Suprapubic skin (tissue), 4 donors: Measurements from ENCODE around the gene PLXNB2. TPM values are rescaled to one million over a fixed set of nuclear protein-coding genes. Genes with fewer than 3 reads are reported as not detected.

Source experiments
- DNase-seq, 2 donors: peaks; one replicate each; pipeline ENCODE4 v3.0.0-alpha.2; 2019; ENCODE audit warnings: low spot score in 2 of 2
- H3K27ac ChIP-seq: fragments of 200-600 bp; sonication (generic); one replicate; pipeline ENCODE4 v1.5.1; 2019
- H3K27me3 ChIP-seq: fragments of 200-600 bp; sonication (generic); one replicate; pipeline ENCODE4 v1.5.1; 2019
- H3K36me3 ChIP-seq: fragments of 200-600 bp; sonication (generic); one replicate; pipeline ENCODE4 v1.5.1; 2019
- H3K4me1 ChIP-seq: fragments of 200-600 bp; sonication (generic); one replicate; pipeline ENCODE4 v1.5.1; 2019
- H3K4me3 ChIP-seq: fragments of 200-600 bp; sonication (generic); one replicate; pipeline ENCODE4 v1.5.1; 2019; ENCODE audit warnings: mild to moderate bottlenecking
- H3K9me3 ChIP-seq: fragments of 200-600 bp; sonication (generic); one replicate; pipeline ENCODE4 v1.5.1; 2019
- EP300 ChIP-seq: sonication (generic); formaldehyde crosslinking; IDR thresholded peaks from one replicate; pipeline ENCODE4 v1.6.1; 2017; ENCODE audit warnings: antibody characterized with exemption
- POLR2A ChIP-seq, 2 donors: fragments of 450-650 bp; IDR thresholded peaks; one replicate each; pipeline ENCODE4 v1.6.1; 2017; ENCODE audit warnings: antibody characterized with exemption in 2 of 2, mild to moderate bottlenecking in 2 of 2, moderate library complexity in 2 of 2
- POLR2AphosphoS5 ChIP-seq, 3 donors: sonication (generic); formaldehyde crosslinking; IDR thresholded peaks; one replicate each; pipeline ENCODE4 v1.6.1; 2017; ENCODE audit warnings: antibody characterized with exemption in 3 of 3
- WGBS: methylation state at CpG from one replicate; pipeline ENCODE4 v1.1.5; 2018; 5-methylcytosine and 5-hydroxymethylcytosine counted together
- total RNA-seq, 4 donors: library from RNA; depleted of rRNA; stranded (reverse); fragments of >200 nt; gene quantifications; one replicate each; pipeline ENCODE4 v1.1.0, GENCODE V29; 2016
- TF ChIP-seq, protein P1 (sequence below), 2 donors: fragments of 200-600 bp in 1 of 2; fragments of 450-650 bp in 1 of 2; sonication (generic) in 1 of 2; IDR thresholded peaks; one replicate each; pipeline ENCODE4 v1.5.1; 2016 to 2019; ENCODE audit warnings: antibody characterized with exemption in 2 of 2, mild to moderate bottlenecking in 1 of 2, moderate library complexity in 1 of 2

PLXNB2 gene
- total RNA-seq, 4 donors from 2014 or later: 117 to 231 (median 192) TPM

DNA sequence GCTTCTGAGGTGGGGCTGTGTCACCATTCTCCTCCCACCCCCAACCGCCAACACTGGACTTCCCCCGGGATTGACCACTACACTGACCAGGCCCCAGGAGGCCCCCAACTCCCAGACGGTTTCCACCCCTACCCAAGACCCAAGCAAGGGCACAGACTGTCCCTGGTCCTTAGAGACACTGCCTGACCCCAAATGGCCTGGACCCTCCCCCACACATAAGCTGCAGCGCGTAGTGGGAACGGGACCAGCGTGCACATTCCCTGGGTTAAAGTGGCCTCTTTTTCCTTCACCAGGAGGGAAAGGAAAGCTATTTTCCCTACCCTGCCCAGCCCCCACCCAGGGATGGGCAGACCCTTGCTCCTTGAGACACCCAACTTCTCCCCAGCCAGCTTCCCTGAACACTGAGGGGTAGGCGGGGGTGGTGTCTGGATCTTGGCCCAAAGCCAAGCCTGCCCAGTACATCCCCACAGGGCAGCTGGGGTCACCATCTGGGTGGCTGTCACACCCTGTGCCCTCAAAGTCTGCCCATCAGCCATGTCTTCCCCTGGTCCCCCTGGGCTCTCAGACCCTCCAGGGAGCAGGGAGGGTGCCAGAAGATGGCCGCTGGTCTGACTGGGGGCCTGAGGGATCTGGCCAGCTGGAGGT is 44.4 kb downstream of the PLXNB2 start:
- WGBS: 69% methylated on average over 8 of the region's 9 CpGs
- TF ChIP-seq, protein P1, sequence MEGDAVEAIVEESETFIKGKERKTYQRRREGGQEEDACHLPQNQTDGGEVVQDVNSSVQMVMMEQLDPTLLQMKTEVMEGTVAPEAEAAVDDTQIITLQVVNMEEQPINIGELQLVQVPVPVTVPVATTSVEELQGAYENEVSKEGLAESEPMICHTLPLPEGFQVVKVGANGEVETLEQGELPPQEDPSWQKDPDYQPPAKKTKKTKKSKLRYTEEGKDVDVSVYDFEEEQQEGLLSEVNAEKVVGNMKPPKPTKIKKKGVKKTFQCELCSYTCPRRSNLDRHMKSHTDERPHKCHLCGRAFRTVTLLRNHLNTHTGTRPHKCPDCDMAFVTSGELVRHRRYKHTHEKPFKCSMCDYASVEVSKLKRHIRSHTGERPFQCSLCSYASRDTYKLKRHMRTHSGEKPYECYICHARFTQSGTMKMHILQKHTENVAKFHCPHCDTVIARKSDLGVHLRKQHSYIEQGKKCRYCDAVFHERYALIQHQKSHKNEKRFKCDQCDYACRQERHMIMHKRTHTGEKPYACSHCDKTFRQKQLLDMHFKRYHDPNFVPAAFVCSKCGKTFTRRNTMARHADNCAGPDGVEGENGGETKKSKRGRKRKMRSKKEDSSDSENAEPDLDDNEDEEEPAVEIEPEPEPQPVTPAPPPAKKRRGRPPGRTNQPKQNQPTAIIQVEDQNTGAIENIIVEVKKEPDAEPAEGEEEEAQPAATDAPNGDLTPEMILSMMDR (IDR thresholded peaks at IDR 0.05): no peak
- TF ChIP-seq POLR2AphosphoS5 (IDR thresholded peaks at IDR 0.05) (no peak), EP300 (no peak), POLR2A (IDR thresholded peaks at IDR 0.05) (no peak)
- H3K36me3 ChIP-seq: no peaks in the 10 kb centered on the region
- H3K4me1 ChIP-seq: peaks cover 38% of the 10 kb centered on the region
- no peak for DNase-seq
- peaks cover 61% of the 10 kb centered on the region for H3K27me3 ChIP-seq
- H3K9me3 ChIP-seq: no peaks in the 10 kb centered on the region
- H3K4me3 ChIP-seq: no peak overlapping the region
- H3K27ac ChIP-seq: no peak overlapping the region

DNA sequence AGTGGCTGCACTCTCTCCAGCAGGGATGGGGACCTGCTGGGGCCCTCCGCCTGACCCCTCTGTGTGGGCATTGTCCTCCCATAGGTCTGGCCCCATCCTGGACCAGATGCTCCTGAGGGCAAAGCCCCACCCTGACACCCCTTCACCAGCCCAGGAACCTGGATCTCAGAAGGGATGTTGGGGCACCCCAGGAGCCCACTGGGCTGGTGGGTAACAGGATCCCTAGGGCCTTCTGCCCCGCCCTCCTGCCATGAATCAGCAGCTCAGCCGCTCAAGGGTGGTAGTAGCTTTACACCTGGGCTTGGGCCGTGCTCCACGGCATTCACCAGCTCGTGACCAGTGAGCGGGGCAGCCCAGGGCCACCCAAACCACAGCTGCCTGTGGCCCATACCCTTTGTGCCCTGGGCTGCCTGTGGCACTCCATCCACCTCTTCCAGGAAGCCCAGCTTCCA is 45.0 kb downstream of the PLXNB2 start:
- peaks cover 32% of the 10 kb centered on the region for H3K4me1 ChIP-seq
- H3K4me3 ChIP-seq: no peak overlapping the region
- TF ChIP-seq EP300: no peak
- no peak for TF ChIP-seq POLR2AphosphoS5 (IDR thresholded peaks at IDR 0.05)
- TF ChIP-seq, protein P1 (IDR thresholded peaks at IDR 0.05): no peak
- no peak for TF ChIP-seq POLR2A (IDR thresholded peaks at IDR 0.05)
- no peak overlapping the region for H3K27ac ChIP-seq
- H3K36me3 ChIP-seq: no peaks in the 10 kb centered on the region
- no peak for DNase-seq
- H3K27me3 ChIP-seq: peaks cover 66% of the 10 kb centered on the region
- no CpG with 5 or more reads among the region's 7 CpGs for WGBS
- H3K9me3 ChIP-seq: no peaks in the 10 kb centered on the region

DNA sequence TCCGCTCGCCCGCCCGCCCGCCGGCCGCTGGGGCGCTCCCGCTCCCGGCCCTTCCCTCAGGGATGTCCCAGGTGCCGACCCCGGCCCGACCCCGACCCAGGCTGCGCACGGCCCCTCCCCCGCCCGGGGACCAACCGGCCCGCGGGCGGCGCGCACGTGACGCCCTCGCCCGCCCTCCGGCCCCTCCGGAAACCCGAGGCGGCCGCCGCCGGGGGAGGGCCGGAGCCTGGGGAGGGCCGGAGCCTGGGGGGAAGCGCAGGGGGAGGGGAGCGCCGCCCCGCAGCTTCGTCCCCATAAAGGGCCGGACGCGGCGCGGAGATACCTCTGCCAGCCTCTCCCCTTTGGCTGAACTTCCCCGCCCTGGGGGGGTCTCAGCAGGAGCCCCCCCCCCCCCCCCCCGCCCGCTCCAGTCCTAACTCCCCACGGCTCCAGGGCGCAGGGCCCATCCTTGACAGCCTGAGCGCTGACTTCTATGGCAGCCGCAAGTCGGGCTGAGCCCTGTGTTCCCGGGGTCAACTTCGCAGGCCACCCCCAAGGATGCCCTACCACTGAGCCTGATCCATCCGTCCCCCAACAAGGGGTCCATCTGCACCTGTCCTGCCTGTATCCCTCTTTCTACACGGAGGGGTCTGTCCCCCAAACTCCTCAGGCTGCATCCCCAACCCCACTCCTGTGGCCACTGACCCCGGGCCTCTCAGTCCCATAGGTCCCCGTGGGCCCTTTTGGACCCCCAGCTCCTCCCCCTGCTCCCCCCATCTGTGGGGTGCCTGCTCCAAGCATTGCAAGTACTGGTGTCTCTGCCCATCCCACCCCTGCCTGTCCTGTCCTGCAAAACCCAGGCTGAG is 45.6 kb downstream of the PLXNB2 start, which contains the start of gene MAPK12:
Gene MAPK12 (minus strand): TSS at position 69 of the 845 bp plus-strand sequence. CDS start 174 bp downstream, outside the sequence.
- Histone ChIP-seq H3K27me3 (peaks cover 66% of the 10 kb centered on the region), H3K27ac (no peak within 1 kb of the TSS), H3K9me3 (no peaks in the 10 kb centered on the region), H3K4me1 (peaks cover 27% of the 10 kb centered on the region), H3K4me3 (peak within 1 kb of the TSS; percentile 51), H3K36me3 (no peaks in the 10 kb centered on the region)
- WGBS: 37% methylated on average over 4 of the region's 61 CpGs
- DNase-seq: no peak
- TF ChIP-seq, protein P1 (IDR thresholded peaks at IDR 0.05): no peak
- TF ChIP-seq POLR2AphosphoS5 (IDR thresholded peaks at IDR 0.05): no peak
- TF ChIP-seq EP300: no peak
- TF ChIP-seq POLR2A (IDR thresholded peaks at IDR 0.05): no peak

DNA sequence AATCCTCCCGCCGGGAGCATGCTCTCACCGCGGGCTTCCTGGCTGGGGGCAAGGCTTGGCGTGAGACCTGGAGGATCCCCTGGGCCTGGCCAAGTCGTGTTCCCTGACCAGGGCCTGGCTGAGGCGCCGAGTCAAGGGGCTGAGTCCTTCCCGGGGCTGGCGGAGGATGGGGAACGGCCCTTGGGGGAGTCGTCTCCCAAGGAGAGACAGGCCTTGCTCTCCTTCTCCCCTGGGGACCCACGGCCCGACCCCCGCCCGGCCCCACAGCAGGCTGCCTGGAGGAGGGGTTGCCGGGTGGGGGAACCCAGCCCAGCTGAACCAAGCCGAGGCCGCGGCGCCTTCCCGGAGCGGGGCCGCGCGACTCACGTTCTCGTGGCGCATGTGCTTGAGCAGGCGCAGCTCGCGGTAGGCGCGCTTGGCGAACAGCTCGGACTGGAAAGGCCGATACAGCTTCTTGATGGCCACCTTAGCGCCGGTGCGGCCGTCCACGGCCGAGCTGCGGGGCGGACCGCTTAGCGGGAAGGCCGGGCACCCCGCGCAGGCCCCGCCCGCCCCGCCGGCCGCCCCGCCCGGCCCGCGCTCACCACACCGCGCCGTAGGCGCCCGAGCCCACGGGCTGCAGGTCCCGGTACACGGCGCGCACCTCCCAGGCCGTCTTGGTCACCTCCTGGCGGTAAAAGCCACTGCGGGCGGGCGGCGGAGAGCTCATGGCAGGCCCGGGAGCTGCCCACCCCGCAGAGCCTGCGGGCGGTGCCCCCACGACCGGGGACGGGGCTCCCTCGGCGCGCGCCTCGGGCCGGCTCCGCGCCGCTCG is 46.4 kb downstream of the PLXNB2 start:
- Histone ChIP-seq H3K27me3 (peaks cover 63% of the 10 kb centered on the region), H3K4me1 (peaks cover 27% of the 10 kb centered on the region), H3K9me3 (no peaks in the 10 kb centered on the region), H3K36me3 (no peaks in the 10 kb centered on the region), H3K27ac (no peak overlapping the region), H3K4me3 (peak overlapping the region; percentile 51)
- TF ChIP-seq EP300 (no peak), POLR2A (IDR thresholded peaks at IDR 0.05) (no peak), POLR2AphosphoS5 (IDR thresholded peaks at IDR 0.05) (no peak)
- TF ChIP-seq, protein P1 (IDR thresholded peaks at IDR 0.05): no peak
- WGBS: 0% methylated on average over 5 of the region's 92 CpGs
- no peak for DNase-seq
